Lower leg skin (tissue), 3 donors: ENCODE data around the gene PRSS23.

Experiments used
- CTCF ChIP-seq, 3 donors: fragments of 450-650 bp; IDR thresholded peaks; one replicate each; pipeline ENCODE4 v1.5.1; 2016; ENCODE audit warnings: antibody characterized with exemption in 3 of 3, mild to moderate bottlenecking in 3 of 3, moderate library complexity in 2 of 3
- POLR2A ChIP-seq, 2 donors: fragments of 450-650 bp; IDR thresholded peaks; one replicate each; pipeline ENCODE4 v1.6.1; 2016 to 2017; ENCODE audit warnings: antibody characterized with exemption in 2 of 2, mild to moderate bottlenecking in 1 of 2, moderate library complexity in 1 of 2

- TF ChIP-seq POLR2A (IDR thresholded peaks at IDR 0.05), result no peak
- TF ChIP-seq CTCF (IDR thresholded peaks at IDR 0.05), result no peak
These were observed 4.4 kb upstream of the PRSS23 start for GRCh38 chr11:86795949-86796348.
